CD4-positive, alpha-beta T cell treated with Interleukin-17A for 4 hours (primary cell): ENCODE measurements around the gene CYGB.
"Not testable (repeated sequence)": the region's sequence is repeated elsewhere in the genome, so short reads cannot be mapped to it uniquely, and the experiment has no call there.

Experiments
- DNase-seq: peaks from one replicate; pipeline ENCODE4 v3.0.0-alpha.2; 2020; ENCODE audit warnings: mixed read lengths

Gene CYGB

DNA sequence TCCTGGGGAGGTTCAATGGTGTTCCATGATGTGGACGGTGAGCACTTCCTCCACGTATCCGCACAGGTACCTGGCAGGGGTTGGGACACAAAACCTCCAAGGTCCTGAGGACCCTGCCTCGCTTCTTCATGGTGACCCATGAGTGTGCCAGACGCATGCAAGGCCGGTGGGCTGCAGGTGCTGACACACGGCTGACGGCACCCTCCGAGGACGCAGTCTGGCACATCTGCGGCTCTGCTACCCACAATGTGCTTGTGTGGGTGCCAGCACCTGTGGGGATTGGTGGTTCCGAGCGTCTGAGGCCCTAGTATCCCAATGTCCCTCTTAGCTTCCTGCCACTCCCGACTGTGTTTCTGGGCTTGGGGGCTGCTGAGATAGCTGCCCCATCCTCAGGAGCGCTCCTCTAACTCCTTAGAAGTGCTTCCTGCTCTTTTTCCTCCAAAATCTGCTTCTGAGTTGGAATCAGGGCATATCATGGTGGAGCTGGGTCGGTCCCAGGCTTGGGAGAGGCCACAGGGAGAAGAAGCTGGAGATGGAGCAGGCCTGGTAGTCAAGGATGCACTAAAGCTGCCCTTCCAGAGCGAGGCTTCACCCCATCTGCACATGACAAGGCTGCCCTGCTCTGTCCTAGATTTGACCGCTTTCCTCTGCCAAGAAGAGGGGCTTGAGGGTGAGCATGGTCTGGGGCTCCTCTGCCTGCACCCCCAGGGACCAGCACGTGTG, 1.6 kb downstream of the CYGB start:
- DNase-seq = no peak

- no peak for DNase-seq
Observed at GRCh38 chr17:76534831-76535732, 2.4 kb downstream of the CYGB start.

DNA sequence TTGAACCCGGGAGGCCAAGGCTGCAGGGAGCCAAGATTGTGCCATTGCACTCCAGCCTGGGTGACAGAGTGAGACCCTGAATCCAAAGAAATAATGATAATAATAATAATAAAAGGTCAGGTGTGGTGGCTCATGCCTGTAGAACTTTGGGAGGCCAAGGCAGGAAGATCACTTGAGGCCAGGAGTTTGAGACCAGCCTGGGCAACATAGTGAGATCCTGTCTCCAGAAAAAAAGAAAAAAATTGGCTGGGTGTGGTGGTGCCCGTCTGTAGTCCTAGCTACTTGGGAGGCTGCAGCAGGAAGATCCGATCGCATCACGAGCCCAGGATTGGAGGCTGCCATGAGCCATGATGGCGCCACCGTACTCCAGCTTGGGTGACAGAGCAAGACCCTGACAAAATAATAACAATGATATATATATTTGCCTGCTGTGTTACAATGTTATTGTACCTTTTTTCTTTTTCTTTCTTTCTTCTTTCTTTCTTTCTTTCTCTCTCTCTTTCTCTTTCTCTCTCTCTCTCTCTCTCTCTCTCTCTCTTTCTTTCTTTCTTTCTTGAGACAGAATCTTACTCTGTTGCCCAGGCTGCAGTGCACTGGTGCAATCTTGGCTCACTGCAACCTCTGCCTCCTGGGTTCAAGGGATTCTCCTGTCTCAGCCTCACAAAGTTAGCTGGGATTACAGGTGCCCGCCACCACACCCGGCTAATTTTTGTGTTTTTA, 3.7 kb downstream of the CYGB start:
- not testable (repeated sequence) for DNase-seq

- DNase-seq = no peak
Observed at GRCh38 chr17:76532072-76532651, 5.3 kb downstream of the CYGB start.

- DNase-seq = no peak
Observed at GRCh38 chr17:76531486-76532038, 5.9 kb downstream of the CYGB start.

DNA sequence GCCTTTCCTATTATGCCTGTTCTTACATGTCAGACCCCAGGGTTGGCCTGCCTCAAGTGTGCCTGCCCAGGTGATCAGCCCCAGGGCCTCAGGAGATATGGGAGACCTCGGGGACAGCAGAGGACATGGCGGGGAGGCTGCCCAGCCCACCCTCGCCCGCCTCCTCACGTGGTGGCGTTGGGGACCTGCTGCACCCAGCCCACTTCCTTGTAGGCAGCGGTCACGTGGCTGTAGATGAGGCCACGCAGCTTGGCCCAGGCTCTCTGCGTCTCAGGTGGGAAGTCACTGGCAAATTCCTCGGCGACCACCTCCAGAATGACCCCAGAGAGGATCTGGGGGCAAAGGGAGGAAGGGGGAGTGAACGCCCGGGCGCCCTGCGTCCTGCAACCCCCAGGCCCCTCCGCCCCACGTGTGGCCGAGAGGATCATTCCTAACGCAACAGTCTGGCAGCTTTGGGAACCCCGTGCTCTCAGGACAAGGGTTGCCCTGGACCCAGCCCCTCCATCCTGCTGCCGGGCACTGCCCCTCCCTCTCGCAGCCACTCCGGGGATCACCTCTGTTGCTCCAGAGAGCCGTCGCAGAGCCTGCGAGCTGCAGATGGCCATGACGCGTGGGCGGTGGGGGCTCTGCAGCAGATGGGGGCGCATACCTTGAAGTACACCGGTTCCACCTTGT, 6.6 kb downstream of the CYGB start:
- DNase-seq = no peak

- no peak for DNase-seq
Observed at GRCh38 chr17:76530095-76530723, 7.3 kb downstream of the CYGB start.

DNA sequence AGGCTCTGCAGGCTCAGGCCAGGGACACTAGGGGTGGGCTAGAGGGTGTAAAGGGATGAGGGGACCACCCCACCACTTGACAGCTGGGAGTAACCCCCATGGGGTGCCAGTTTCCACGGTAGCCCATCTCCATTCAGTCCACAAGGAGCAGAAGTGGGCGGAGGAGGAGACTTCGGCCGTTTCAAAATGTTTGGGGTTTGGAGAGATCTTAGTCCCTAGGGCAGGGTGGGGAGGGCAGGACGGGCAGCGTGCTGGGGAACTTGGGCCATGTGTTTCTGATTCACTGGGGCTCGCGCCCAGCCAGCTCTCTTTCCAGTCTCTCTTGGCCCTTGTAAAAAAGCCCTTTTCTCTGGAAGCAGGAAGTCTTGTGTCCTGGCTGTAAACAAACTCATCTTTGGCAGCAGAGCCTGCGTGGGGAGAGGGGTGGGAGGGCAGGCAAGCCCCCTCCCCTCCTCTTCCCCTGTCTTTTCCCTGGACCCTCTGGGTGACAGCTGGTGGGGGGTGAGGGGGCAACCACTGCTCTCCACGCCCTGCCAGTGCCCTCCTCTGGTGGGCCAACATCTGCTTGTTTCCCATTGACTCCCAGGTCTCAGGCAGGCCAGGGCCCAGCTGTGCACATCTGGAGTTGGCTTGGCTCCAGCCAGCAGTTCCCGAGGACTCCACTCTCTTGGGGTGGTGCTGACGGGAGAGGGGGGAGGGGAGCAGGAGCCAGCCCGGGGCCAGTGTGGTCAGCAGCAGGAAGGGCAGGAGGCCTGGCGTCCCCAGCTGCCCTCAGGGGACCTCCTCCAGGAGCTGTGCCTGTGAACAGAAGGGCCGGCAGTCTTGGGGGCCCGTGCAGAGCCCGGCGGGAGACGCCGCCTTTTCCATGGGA, 8.1 kb downstream of the CYGB start:
- DNase-seq = no peak

GRCh38 chr17:76528528-76529223, 8.8 kb downstream of the CYGB start:
- peak; percentile 29 for DNase-seq

DNA sequence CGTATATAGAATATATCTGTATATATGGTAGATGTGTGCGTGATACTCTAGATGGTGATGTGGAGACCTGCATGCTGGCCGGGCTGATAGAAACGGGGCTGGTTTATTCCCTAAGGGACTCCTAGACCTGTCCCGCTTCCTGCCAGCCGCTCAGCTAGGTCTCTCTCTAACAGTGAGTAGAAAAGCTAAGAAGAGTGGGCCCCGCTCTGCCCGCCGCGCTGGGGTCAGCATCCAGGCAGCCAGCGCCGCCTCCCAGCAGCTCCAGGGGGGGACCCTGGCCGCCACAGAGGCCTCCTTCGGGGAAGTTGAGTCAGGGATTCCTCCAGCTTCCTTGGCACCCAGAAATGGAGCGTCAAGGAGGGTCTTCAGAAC, 9.4 kb downstream of the CYGB start:
- no peak for DNase-seq

- DNase-seq = peak; percentile 75
Observed at GRCh38 chr17:76527430-76528111, 9.9 kb downstream of the CYGB start.

- DNase-seq = not testable (repeated sequence)
Observed at GRCh38 chr17:76527016-76527415, 10.5 kb downstream of the CYGB start.

DNA sequence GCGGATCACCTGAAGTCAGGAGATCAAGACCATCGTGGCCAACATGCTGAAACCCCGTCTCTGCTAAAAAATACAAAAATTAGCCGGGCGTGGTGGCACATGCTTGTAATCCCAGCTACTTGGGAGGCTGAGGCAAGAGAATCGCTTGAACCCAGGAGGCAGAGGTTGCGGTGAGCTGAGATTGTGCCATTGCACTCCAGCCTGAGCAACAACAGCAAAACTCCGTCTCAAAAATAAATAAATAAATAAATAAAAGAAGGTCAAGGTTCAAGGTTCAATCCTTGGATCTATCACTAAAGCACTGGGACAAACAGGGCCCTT, 12.0 kb downstream of the CYGB start:
- not testable (repeated sequence) for DNase-seq

GRCh38 chr17:76524598-76525512, 12.7 kb downstream of the CYGB start:
- DNase-seq = no peak

DNA sequence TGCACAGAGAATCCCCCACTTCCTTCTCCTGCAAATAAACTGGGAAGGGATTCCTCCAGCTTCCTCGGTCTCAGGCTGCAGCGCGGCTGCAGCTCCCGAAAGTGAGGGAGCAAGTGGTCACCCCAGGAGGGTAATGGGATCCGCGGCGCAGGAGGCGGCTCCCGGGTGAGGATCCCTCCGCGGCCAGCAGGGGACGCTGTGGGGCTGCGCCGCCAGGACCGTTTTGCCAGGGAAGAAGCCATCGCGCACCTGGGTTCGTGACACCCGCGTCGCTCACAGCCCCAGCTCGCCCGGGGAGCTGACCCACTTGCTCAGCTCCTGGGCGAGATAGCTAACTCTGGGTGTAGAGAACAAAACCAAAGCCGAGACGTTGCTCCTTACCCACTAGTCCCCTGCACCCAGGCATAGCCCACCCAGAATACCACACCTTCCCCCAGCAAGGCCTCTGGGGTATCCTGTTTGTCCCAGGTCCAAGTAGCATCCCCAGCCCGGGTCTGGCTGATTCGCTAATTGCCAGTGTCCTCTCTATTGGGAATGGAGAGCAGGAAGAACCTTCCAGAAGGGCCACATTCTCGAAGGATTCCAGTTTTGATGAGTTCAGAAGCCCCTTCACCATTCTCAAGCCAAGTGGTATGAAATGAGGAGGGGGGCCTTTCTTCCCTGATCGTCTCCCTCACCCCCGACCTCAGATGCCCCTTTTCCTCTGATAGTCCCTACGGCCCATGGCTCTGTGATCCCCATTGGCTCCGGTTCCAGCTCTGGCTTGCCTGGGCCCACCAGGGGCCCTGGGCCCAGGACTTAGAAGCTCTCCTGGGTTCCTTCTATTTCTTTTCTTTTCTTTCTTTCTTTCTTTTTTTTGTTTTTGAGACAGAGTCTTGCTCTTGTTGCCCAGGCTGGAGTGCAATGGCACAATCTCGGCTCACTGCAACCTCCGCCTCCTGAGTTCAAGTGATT, 14.1 kb downstream of the CYGB start:
- DNase-seq = peak; percentile 90

DNA sequence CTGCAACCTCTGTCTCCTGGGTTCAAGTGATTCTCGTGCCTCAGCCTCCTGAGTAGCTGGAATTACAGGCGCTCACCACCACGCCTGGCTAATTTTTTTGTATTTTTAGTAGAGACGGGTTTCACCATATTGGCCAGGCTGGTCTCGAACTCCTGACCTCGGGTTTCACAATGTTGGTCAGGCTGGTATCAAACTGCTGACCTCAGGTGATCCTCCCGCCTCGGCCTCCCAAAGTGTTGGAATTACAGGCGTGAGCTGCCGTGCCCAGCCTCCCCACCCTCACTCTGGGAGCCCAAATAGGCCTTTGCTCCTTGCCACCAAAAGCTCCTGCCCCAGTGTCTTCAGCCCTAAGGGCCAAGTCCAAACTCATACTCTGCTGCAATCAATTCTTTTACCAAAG, 15.8 kb downstream of the CYGB start:
- DNase-seq = not testable (repeated sequence)

GRCh38 chr17:76521262-76521661, 16.2 kb downstream of the CYGB start:
- no peak for DNase-seq
